Heart right ventricle (tissue), 16 donors: ENCODE data around the gene DENND4B. TPM values are rescaled to one million over a fixed set of nuclear protein-coding genes. Genes with fewer than 3 reads are reported as not detected.
A peak's percentile ranks its signal among the peaks of the same experiment; 100 is the strongest.

Experiments
- ATAC-seq, 8 donors: fragments of 200-7000 bp; cut with Tn5 transposase; one replicate each; pipeline ENCODE4 v1.9.1; 2020; ENCODE audit warnings: mild to moderate bottlenecking in 8 of 8, moderate library complexity in 8 of 8, moderate number of reproducible peaks in 1 of 8
- DNase-seq, 2 donors: peaks; one replicate each; pipeline ENCODE4 v3.0.0-alpha.2; 2020
- H3K27ac ChIP-seq, 10 donors: fragments of 200-600 bp; sonication (generic) in 2 of 10; one replicate each; pipeline versions ENCODE4 v1.5.0 to v1.8.0; 2020 to 2022; ENCODE audit warnings: mild to moderate bottlenecking in 3 of 10
- H3K27me3 ChIP-seq, 7 donors: fragments of 200-600 bp; one replicate each; pipeline ENCODE4 v1.8.0; 2021 to 2022; ENCODE audit warnings: mild to moderate bottlenecking in 2 of 7
- H3K36me3 ChIP-seq, 9 donors: fragments of 200-600 bp; sonication (generic) in 1 of 9; one replicate each; pipeline versions ENCODE4 v1.5.0 to v1.8.0; 2020 to 2022; ENCODE audit warnings: mild to moderate bottlenecking in 2 of 9
- H3K4me1 ChIP-seq, 9 donors: fragments of 200-600 bp; sonication (generic) in 1 of 9; one replicate each; pipeline versions ENCODE4 v1.5.0 to v1.8.0; 2020 to 2022; ENCODE audit warnings: mild to moderate bottlenecking in 4 of 9
- H3K4me3 ChIP-seq, 10 donors: fragments of 200-600 bp; sonication (generic) in 2 of 10; one replicate each; pipeline versions ENCODE4 v1.5.0 to v1.8.0; 2020 to 2022; ENCODE audit warnings: mild to moderate bottlenecking in 7 of 10, moderate library complexity in 2 of 10
- H3K9me3 ChIP-seq, 11 donors: fragments of 200-600 bp in 10 of 11; sonication (generic) in 2 of 11; one replicate each; pipeline versions ENCODE4 v1.5.0 to v1.8.0; 2013 to 2022; ENCODE audit warnings: mild to moderate bottlenecking in 2 of 11, control low read depth in 1 of 11, moderate library complexity in 1 of 11
- WGBS, 2 donors: extraction: QIAGEN DNeasy Blood & Tissue Kit; methylation state at CpG; one replicate each; pipeline ENCODE4 v1.1.7; 2013; ENCODE audit warnings: inconsistent platforms in 1 of 2; 5-methylcytosine and 5-hydroxymethylcytosine counted together
- intact Hi-C, 10 donors: fragments of 100-400 bp; cut with DNase I; formaldehyde crosslinking; loops; one replicate each; pipeline versions ENCODE4 v1.11.1 to v1.14.2; 2022
- polyA plus RNA-seq, 2 donors: library from polyadenylated mRNA; stranded (reverse); fragments of 200-250 nt; gene quantifications; one replicate each; pipeline ENCODE4 v1.2.3, GENCODE V29; 2013
- total RNA-seq, 10 donors: library from RNA; stranded (reverse); fragmentation: NEBNext Ultra II Directional in 3 of 10; extraction: Animal tissue kit (Norgen Biotek cat#: 25700) in 3 of 10; gene quantifications; one replicate each; pipeline versions ENCODE4 v1.2.1 to v1.2.4, GENCODE V29; 2021 to 2023
- TF ChIP-seq, protein P1 (sequence below), 9 donors: fragments of 200-600 bp; sonication (generic) in 2 of 9; IDR thresholded peaks; one replicate each; pipeline versions ENCODE4 v1.5.0 to v1.8.0; 2021 to 2022; ENCODE audit warnings: antibody characterized with exemption in 9 of 9, mild to moderate bottlenecking in 5 of 9, moderate library complexity in 1 of 9
- donor health status: Arrhythmogenic right ventricular cardiomyopathy.
- donor health status: ischemic (EF 13 %, LVEDD 7.1; RV severe dilation, severe dysfunction).
- donor health status: healthy with polysubstance abuse.
- donor health status: DM: no; HTN: yes; CAD: no.
- donor health status: DM: no; HTN: no; CAD: no.
- donor health status: ischemic (EF 25% LVEDD 6.9; RV normal size, moderate dysfunction).
- donor health status: ischemic (EF 25% LVEDD 5.7; RV mildly dilated, moderate dysfunction).
- donor health status: healthy.
- donor health status: DM: yes; HTN: yes; CAD: no.
- donor health status: Ischemic cardiomyopathy.
- donor health status: ischemic (EF 35%, LVEDD 5.7; RV mildly dilated, moderate dysfunction).
- donor health status: nonischemic (EF 11% LVEDD 7.7; RV severe dilation, severe dysfunction).
- donor health status: DM: yes; HTN: yes; CAD: no.
- donor health status: PGD.
- donor health status: ischemic (EF 29% LVEDD 5.4; RV normal size, mild dysfunction).
- donor health status: nonischemic (EF 23%, LVEDD 6.1; RV moderate dilation, normal function).

DENND4B gene
- total and polyA plus RNA-seq, 12 donors, result 23.7 to 68.2 (median 39.0) TPM

DNA sequence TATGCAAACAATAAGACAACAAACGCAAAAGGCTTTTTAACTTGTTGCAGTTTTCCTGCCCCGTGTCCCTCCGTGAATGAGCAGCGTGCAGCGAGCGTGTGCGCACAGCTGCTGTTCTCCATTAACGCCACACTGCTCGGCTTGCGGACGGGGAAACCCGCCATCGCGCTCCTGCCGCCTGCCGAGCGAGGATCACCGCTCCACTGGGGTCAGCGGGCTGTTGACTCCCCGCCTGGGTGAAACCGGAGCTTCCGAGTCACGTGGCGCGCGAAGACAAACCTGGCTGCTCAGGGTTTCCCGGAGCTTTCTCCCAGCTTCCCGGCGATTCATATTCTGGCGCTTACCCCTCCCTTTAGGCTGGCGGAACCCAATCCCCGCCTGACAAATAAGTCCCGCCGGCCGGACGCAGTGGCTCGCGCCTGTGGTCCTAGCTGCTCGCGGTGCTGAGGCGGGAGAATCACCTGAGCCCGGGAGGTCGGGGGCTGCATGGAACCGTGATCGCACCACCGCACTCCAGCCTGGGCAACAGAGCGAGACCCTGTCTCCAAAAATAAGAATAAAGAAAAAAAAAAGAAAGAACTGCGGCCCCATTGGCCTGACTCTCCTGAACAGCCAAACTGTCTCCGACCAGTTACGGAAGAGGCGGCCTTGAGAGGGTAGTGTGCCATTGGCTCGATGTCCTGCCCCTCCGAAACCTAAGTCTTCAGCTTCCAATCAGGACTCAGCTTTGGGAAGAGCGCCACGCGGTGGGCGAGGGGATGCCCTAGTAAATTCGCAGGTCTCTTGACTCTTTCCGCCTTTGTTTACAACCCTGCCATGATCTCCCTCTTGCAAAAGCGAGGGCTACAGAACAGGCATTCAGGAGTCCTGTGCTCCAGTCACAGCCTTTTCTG is 20.8 kb upstream of the DENND4B start, which contains the start of gene CREB3L4:
Gene CREB3L4, plus strand, starts transcription at position 796 of the 893 bp plus-strand sequence. CDS start 624 bp downstream, outside the sequence.
- intact Hi-C loops, result loop anchor here in 1 of 10 donors (5.0 kb wide), 1 partner anchor 170 kb away; no protein-coding TSS in a partner anchor

DNA sequence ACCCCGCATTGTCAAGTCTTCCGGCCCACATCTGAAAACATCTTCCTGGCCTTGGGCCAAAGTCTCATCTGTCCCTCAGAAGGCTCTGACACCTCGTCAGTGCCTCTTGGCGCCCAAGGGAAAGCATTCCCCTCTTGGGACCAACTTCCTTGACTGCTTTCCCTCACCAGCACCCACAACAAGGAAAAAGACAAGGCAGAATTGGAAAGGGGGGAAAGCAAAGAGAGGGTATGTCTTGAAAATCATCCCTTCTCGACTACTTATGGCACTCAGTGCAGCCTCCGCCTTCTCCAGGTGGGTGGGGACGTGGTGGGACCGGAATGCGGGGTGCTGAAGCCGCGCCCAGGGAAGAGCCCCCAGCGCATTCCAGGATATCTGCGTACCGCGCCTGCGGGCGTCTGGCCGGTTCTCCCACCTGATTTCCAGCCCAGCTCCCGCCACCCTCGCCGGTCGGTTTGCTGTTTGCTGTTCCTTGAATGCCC is 17.4 kb upstream of the DENND4B start:
- Histone ChIP-seq H3K9me3 (no peaks in the 10 kb centered on the region), H3K36me3 (peaks cover 0 to 29% (median 10%) of the 10 kb centered on the region in 9 donors), H3K27me3 (no peaks in the 10 kb centered on the region), H3K4me3 (peak overlapping the region; percentile 43 to 83 (median 76)), H3K27ac (peak overlapping the region; percentile 90 to 98 (median 96)), H3K4me1 (peaks cover 26 to 84% (median 57%) of the 10 kb centered on the region in 9 donors)
- TF ChIP-seq, protein P1, sequence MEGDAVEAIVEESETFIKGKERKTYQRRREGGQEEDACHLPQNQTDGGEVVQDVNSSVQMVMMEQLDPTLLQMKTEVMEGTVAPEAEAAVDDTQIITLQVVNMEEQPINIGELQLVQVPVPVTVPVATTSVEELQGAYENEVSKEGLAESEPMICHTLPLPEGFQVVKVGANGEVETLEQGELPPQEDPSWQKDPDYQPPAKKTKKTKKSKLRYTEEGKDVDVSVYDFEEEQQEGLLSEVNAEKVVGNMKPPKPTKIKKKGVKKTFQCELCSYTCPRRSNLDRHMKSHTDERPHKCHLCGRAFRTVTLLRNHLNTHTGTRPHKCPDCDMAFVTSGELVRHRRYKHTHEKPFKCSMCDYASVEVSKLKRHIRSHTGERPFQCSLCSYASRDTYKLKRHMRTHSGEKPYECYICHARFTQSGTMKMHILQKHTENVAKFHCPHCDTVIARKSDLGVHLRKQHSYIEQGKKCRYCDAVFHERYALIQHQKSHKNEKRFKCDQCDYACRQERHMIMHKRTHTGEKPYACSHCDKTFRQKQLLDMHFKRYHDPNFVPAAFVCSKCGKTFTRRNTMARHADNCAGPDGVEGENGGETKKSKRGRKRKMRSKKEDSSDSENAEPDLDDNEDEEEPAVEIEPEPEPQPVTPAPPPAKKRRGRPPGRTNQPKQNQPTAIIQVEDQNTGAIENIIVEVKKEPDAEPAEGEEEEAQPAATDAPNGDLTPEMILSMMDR (IDR thresholded peaks at IDR 0.05), result no peak
- DNase-seq, result no peak
- intact Hi-C loops, result no loop called here
- peak in 2 of 8 donors; percentile 3 to 5 for ATAC-seq
- 1 to 2% methylated on average over 22 of the region's 22 CpGs for WGBS, 2 donors

More for the DNA sequence above, 20.8 kb upstream of the DENND4B start, which contains the start of gene CREB3L4:
- Histone ChIP-seq H3K4me1 (peaks cover 18 to 52% (median 37%) of the 10 kb centered on the region in 9 donors), H3K27me3 (no peaks in the 10 kb centered on the region), H3K9me3 (no peaks in the 10 kb centered on the region), H3K27ac (peak within 1 kb of the TSS; percentile 80 to 97 (median 94)), H3K4me3 (peak within 1 kb of the TSS; percentile 24 to 91 (median 67)), H3K36me3 (no peaks in the 10 kb centered on the region)
- WGBS, 2 donors, result 0% methylated on average over 60 of the region's 60 CpGs
- TF ChIP-seq, protein P1 (IDR thresholded peaks at IDR 0.05), result peak in 8 of 9 donors; percentile 27 to 64 (median 42)
- DNase-seq (peak; percentile 89 to 94), ATAC-seq (peak; percentile 85 to 92 (median 88))

DNA sequence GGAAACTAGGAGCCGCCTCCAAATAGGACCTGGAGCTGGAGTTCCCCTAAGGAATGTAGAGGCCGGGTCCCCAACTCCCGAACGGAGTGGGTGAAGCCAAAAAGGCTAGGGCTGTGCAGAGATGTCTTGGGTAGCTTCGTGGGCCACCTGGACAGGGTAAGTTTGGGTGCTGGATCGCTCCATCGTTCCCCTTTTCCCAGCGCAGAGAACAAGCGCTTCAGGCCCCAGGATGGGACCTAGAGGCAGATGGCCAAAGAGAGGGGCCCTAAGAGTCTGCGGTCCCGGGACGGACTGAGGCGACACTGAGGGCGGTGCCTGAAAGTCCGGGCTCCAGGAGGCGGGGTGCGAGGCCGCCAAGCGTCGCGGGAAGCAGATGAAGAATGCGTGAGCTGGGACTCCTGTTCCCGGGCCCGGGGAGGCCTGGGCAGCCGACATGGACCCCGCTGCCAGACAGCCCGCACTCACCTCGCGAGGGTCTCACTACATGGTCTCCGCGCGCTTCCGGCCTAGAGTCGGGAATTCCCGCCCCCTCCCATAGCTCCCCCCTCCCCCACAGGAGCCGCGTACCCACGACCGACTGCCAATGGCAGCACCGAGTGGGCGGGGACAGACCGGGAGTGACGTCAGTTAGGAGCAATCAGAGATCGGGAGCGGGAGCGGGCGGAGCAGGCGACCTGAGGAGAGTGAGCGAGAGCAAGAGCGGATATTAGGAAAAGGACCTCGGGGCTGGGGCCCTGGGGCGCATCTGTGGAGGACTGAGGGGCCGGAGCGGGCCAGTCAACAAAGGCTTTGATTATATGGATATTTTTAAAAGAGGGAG is 16.7 kb upstream of the DENND4B start, which contains the start of gene SLC39A1:
Gene SLC39A1, minus strand, starts transcription at position 508 of the 820 bp plus-strand sequence. CDS start 822 bp downstream, outside the sequence.
- Histone ChIP-seq H3K9me3 (no peaks in the 10 kb centered on the region), H3K36me3 (peaks cover 0 to 29% (median 10%) of the 10 kb centered on the region in 9 donors), H3K4me1 (peaks cover 23 to 82% (median 56%) of the 10 kb centered on the region in 9 donors), H3K27ac (peak within 1 kb of the TSS; percentile 90 to 98 (median 96)), H3K4me3 (peak within 1 kb of the TSS; percentile 43 to 83 (median 76)), H3K27me3 (no peaks in the 10 kb centered on the region)
- 0% methylated on average over 52 to 54 of the region's 54 CpGs for WGBS, 2 donors
- TF ChIP-seq, protein P1 (IDR thresholded peaks at IDR 0.05), result no peak
- DNase-seq (peak; percentile 98 to 99), ATAC-seq (peak; percentile 81 to 91 (median 87))
- intact Hi-C loops, result no loop called here
